DND-41 (cell line): ENCODE data around the gene ANKS1A.

Experiments used
- EZH2 ChIP-seq: IDR thresholded peaks from 3 replicates; pipeline ENCODE4 v1.6.1; 2012; ENCODE audit warnings: borderline replicate concordance, low read depth, mild to moderate bottlenecking, moderate library complexity, low read length, inconsistent platforms; ENCODE audit not compliant: severe bottlenecking
- TF ChIP-seq, protein P1 (sequence below): IDR thresholded peaks from 2 replicates; pipeline ENCODE4 v1.5.1; 2012; ENCODE audit warnings: borderline replicate concordance, low read length, moderate library complexity, mild to moderate bottlenecking; ENCODE audit not compliant: poor library complexity, severe bottlenecking; ENCODE audit errors: extremely low read depth

DNA sequence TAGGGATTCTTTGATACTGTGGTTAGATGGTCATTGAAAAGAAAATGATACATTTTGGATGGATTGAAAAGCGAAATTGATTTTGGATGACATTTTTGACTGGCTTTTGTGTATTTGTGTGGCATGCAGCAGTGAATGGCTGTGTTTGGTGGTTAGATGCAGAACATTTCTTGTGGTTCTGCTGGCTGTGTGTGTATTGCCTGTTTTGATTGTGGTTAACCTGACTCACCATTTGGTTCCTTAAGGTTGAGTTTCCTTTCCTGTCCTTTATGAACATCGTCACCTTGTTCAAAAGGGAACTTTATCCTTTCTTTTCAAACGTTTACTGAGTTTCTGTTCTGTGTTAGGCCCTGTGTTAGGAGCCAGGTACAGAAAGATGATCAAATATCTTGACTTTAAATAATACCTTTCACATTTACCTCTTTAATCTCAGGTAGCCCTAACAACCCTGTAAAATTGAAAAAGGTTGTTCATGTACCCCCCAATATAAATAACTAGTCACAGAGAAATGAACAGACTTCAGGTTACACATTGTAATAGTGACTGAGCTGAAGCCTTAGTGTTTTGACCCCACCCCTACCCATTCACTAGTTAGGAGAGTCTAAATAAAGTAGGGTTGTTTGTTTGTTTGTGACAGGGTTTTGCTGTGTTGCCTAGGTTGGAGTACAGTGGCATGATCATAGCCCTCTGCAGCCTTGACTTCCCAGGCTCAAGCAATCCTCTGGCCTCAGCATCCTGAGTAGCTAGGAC is 23.8 kb downstream of the ANKS1A start:
- TF ChIP-seq, protein P1, sequence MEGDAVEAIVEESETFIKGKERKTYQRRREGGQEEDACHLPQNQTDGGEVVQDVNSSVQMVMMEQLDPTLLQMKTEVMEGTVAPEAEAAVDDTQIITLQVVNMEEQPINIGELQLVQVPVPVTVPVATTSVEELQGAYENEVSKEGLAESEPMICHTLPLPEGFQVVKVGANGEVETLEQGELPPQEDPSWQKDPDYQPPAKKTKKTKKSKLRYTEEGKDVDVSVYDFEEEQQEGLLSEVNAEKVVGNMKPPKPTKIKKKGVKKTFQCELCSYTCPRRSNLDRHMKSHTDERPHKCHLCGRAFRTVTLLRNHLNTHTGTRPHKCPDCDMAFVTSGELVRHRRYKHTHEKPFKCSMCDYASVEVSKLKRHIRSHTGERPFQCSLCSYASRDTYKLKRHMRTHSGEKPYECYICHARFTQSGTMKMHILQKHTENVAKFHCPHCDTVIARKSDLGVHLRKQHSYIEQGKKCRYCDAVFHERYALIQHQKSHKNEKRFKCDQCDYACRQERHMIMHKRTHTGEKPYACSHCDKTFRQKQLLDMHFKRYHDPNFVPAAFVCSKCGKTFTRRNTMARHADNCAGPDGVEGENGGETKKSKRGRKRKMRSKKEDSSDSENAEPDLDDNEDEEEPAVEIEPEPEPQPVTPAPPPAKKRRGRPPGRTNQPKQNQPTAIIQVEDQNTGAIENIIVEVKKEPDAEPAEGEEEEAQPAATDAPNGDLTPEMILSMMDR = no peak
- no peak for TF ChIP-seq EZH2
